ENCODE measurements around the gene PRR29. TPM values are rescaled to one million over a fixed set of nuclear protein-coding genes. Genes with fewer than 3 reads are reported as not detected.

The PRR29 gene
- polyA plus RNA-seq, 3 donors: 0.03 to 2.1 (median 1.4) TPM

DNA sequence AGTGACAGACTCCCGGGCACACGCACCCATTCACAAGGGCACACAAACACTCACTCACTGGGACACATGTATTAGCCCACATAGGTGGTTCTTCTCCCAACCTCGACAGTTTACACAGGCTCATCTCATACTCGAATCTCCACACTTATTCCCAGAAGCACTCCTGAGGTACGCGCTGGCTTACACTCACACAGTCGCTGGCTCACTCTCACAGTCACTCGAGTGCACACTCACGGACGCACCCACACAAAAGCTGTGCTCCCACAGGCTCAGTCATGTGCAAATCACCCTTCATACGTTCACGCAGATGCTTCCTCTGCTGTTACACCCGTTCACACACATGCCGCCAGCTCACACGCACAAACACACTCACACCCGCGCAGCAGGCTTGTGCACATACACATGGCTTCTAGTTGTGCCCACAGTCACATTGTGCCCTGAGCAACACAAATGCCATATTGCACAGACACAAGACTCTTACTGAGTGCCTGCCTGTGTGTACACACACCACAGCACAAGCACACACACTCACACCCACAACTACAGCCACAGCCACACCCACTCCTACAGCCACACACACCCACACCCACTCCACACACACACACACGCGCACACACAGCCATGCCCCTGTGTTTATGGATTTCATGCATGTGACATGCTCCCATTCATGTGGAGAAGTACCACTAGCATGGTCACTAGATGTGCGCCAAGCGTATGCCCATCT is 8.4 kb upstream of the PRR29 start:
- H3K9me3 Mint-ChIP-seq: peaks cover 0 to 5% (median 2%) of the 10 kb centered on the region in 7 donors
- intact Hi-C loops (cut with micrococcal nuclease): loop anchor here (5.0 kb wide), 1 partner anchor 38 kb away; no protein-coding TSS in a partner anchor

DNA sequence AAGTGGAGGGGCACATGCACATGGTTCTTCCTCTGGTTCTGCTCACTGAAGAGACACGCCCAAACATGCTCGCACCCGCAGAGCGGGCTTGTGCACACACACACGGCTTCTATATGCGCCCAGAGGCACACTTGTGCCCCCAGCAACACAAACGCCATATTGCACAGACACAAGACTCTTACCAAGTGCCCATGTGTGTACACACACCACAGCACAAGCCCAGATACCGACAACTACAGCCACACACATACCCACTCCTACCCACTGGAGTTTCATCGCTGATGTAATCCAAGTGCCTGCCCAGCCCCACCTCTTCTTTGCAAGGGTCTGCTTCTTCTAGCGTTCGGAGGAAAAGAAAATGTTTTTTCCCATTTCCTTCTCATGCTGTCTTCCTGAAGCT is 6.5 kb upstream of the PRR29 start:
- peaks cover 0 to 3% of the 10 kb centered on the region in 2 donors for H3K27me3 ChIP-seq (ENCODE audit: control insufficient read depth in 2 of 2, insufficient read depth in 2 of 2, low read length in 2 of 2)
- TF ChIP-seq, protein P1, sequence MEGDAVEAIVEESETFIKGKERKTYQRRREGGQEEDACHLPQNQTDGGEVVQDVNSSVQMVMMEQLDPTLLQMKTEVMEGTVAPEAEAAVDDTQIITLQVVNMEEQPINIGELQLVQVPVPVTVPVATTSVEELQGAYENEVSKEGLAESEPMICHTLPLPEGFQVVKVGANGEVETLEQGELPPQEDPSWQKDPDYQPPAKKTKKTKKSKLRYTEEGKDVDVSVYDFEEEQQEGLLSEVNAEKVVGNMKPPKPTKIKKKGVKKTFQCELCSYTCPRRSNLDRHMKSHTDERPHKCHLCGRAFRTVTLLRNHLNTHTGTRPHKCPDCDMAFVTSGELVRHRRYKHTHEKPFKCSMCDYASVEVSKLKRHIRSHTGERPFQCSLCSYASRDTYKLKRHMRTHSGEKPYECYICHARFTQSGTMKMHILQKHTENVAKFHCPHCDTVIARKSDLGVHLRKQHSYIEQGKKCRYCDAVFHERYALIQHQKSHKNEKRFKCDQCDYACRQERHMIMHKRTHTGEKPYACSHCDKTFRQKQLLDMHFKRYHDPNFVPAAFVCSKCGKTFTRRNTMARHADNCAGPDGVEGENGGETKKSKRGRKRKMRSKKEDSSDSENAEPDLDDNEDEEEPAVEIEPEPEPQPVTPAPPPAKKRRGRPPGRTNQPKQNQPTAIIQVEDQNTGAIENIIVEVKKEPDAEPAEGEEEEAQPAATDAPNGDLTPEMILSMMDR (IDR thresholded peaks at IDR 0.05): no peak
- H3K4me3 Mint-ChIP-seq: no peak overlapping the region

More for the DNA sequence above, 8.4 kb upstream of the PRR29 start:
- Histone ChIP-seq H3K36me3 (replicated peaks in 1 of 2; ENCODE audit: control insufficient read depth in 1 of 2, insufficient read depth in 2 of 2, low read length in 2 of 2) (no peaks in the 10 kb centered on the region), H3K79me2 (ENCODE audit: insufficient read depth, low read length) (no peaks in the 10 kb centered on the region), H3K9me3 (replicated peaks in 1 of 2; ENCODE audit: control insufficient read depth in 1 of 2, insufficient read depth in 1 of 2, low read length in 2 of 2) (no peaks in the 10 kb centered on the region), H4K20me1 (ENCODE audit: insufficient read depth, low read length) (no peaks in the 10 kb centered on the region), H3K4me1 (ENCODE audit: control insufficient read depth in 1 of 2, insufficient read depth in 2 of 2, low read length in 2 of 2) (peaks cover 24 to 29% of the 10 kb centered on the region in 2 donors), H3K27ac (ENCODE audit: low read depth in 1 of 2, low read length in 2 of 2) (no peak overlapping the region), H3K9ac (ENCODE audit: insufficient read depth, low read length, poor library complexity, severe bottlenecking) (no peak overlapping the region), H2AFZ (ENCODE audit: insufficient read depth, low read depth, low read length, poor library complexity, severe bottlenecking) (no peak overlapping the region), H3K4me3 (replicated peaks in 1 of 3; ENCODE audit: low read depth in 2 of 3, low read length in 3 of 3) (no peak overlapping the region), H3K27me3 (ENCODE audit: control insufficient read depth in 2 of 2, insufficient read depth in 2 of 2, low read length in 2 of 2) (no peaks in the 10 kb centered on the region), H3K4me2 (replicated peaks; ENCODE audit: extremely low read depth, low read length, poor library complexity, severe bottlenecking) (no peak overlapping the region)
- Mint-ChIP-seq H3K36me3 (no peaks in the 10 kb centered on the region), H3K27me3 (ENCODE audit: low read depth in 3 of 3) (peaks cover 3 to 16% (median 10%) of the 10 kb centered on the region in 3 donors), H3K4me3 (no peak overlapping the region), H3K27ac (peak overlapping the region in 1 of 7 donors; percentile 55), H3K4me1 (peaks cover 37% of the 10 kb centered on the region)
- TF ChIP-seq, protein P1 (IDR thresholded peaks at IDR 0.05): no peak
- 93% methylated on average over 21 of the region's 21 CpGs for WGBS (ENCODE audit: insufficient coverage)
- DNase-seq: no peak

More for the DNA sequence above, 6.5 kb upstream of the PRR29 start:
- H3K4me2 ChIP-seq (replicated peaks; ENCODE audit: extremely low read depth, low read length, poor library complexity, severe bottlenecking): no peak overlapping the region
- H3K9me3 ChIP-seq (replicated peaks in 1 of 2; ENCODE audit: control insufficient read depth in 1 of 2, insufficient read depth in 1 of 2, low read length in 2 of 2): no peaks in the 10 kb centered on the region
- Mint-ChIP-seq H3K4me1 (peaks cover 22% of the 10 kb centered on the region), H3K27me3 (ENCODE audit: low read depth in 3 of 3) (peaks cover 7 to 26% (median 17%) of the 10 kb centered on the region in 3 donors), H3K27ac (peak overlapping the region in 2 of 7 donors; percentile 46 to 54), H3K36me3 (no peaks in the 10 kb centered on the region), H3K9me3 (peaks cover 0 to 5% (median 3%) of the 10 kb centered on the region in 7 donors)
- H3K4me3 ChIP-seq (replicated peaks in 1 of 3; ENCODE audit: low read depth in 2 of 3, low read length in 3 of 3): no peak overlapping the region
- no peaks in the 10 kb centered on the region for H3K36me3 ChIP-seq (replicated peaks in 1 of 2; ENCODE audit: control insufficient read depth in 1 of 2, insufficient read depth in 2 of 2, low read length in 2 of 2)
- no peak overlapping the region for H2AFZ ChIP-seq (ENCODE audit: insufficient read depth, low read depth, low read length, poor library complexity, severe bottlenecking)
- H3K4me1 ChIP-seq (ENCODE audit: control insufficient read depth in 1 of 2, insufficient read depth in 2 of 2, low read length in 2 of 2): peaks cover 11 to 16% of the 10 kb centered on the region in 2 donors
- 85% methylated on average over 11 of the region's 11 CpGs for WGBS (ENCODE audit: insufficient coverage)
- no peaks in the 10 kb centered on the region for H4K20me1 ChIP-seq (ENCODE audit: insufficient read depth, low read length)
- intact Hi-C loops (cut with micrococcal nuclease): loop anchor here (5.0 kb wide), 1 partner anchor 36 kb away; no protein-coding TSS in a partner anchor
- DNase-seq: no peak
- no peak overlapping the region for H3K9ac ChIP-seq (ENCODE audit: insufficient read depth, low read length, poor library complexity, severe bottlenecking)
- H3K79me2 ChIP-seq (ENCODE audit: insufficient read depth, low read length): no peaks in the 10 kb centered on the region
- no peak overlapping the region for H3K27ac ChIP-seq (ENCODE audit: low read depth in 1 of 2, low read length in 2 of 2)
